GM12878 (cell line): ENCODE results near the gene ZBTB18. TPM values are rescaled to one million over a fixed set of nuclear protein-coding genes. Genes with fewer than 3 reads are reported as not detected.

ENCODE experiments used
- ATAC-seq: fragments of 200-7000 bp; cut with Tn5 transposase; 3 replicates; pipeline ENCODE4 v1.9.1; 2020; ENCODE audit warnings: mild to moderate bottlenecking, moderate library complexity
- BruUV-seq: library from RNA; stranded (reverse); fragments of 400-500 nt; replicated peaks from 2 replicates; lab custom pipeline; 2021; lab: Mats Ljungman, UMichigan
- CTCF ChIA-PET: fragments of 300-600 bp; sonication (Branson Sonifier 250); formaldehyde crosslinking; extraction: SDS; loops from one replicate; lab custom pipeline; 2021; ENCODE audit warnings: inconsistent platforms; lab: Yijun Ruan, JAX
- POLR2A ChIA-PET: fragments of 350-600 bp; formaldehyde crosslinking; extraction: SDS; loops from one replicate; lab custom pipeline; 2021; ENCODE audit warnings: inconsistent platforms; lab: Charles Lee
- RAD21 ChIA-PET: fragments of 300-600 bp; sonication (Branson Sonifier 250); formaldehyde crosslinking; loops from one replicate; lab custom pipeline; 2023; ENCODE audit warnings: antibody characterized with exemption; ENCODE audit not compliant: unreplicated experiment; lab: Charles Lee
- SMC1A ChIA-PET: fragments of 300-600 bp; sonication (Branson Sonifier 250); formaldehyde crosslinking; loops from one replicate; lab custom pipeline; 2023; ENCODE audit not compliant: unreplicated experiment, uncharacterized antibody; lab: Charles Lee
- DNase-seq: peaks from one replicate; pipeline ENCODE4 v3.0.0-alpha.2; 2011; ENCODE audit warnings: low read depth, low spot score
- FAIRE-seq: peaks from 3 replicates; lab custom pipeline; 2011; peaks lifted over from hg19 to GRCh38; lab: Jason Lieb, UNC
- H2AFZ ChIP-seq: 2 replicates; pipeline ENCODE4 v1.6.0; 2011; ENCODE audit warnings: low read depth, low read length, control low read depth; ENCODE audit not compliant: control insufficient read depth
- H3K27ac ChIP-seq: 2 replicates; pipeline ENCODE4 v1.5.1; 2011; ENCODE audit warnings: control low read depth; ENCODE audit not compliant: control insufficient read depth, insufficient read depth
- H3K27me3 ChIP-seq, 2 experiments: replicated peaks in 1 of 2; 2 replicates each; pipeline versions ENCODE4 v1.6.0 to v1.6.1; 2011; ENCODE audit warnings: low read length in 1 of 2; ENCODE audit not compliant: control insufficient read depth in 2 of 2, insufficient read depth in 2 of 2
- H3K36me3 ChIP-seq, 2 experiments: 2 replicates each; pipeline ENCODE4 v1.5.1; 2011; ENCODE audit warnings: low read length in 1 of 2; ENCODE audit not compliant: control insufficient read depth in 2 of 2, insufficient read depth in 2 of 2
- H3K4me1 ChIP-seq: 2 replicates; pipeline ENCODE4 v1.6.1; 2011; ENCODE audit warnings: mild to moderate bottlenecking, low read length, moderate library complexity, mixed read lengths; ENCODE audit not compliant: control insufficient read depth, insufficient read depth
- H3K4me2 ChIP-seq: 2 replicates; pipeline ENCODE4 v1.6.0; 2011; ENCODE audit warnings: control low read depth; ENCODE audit not compliant: control insufficient read depth, insufficient read depth
- H3K4me3 ChIP-seq: fragments of 200-600 bp; sonication (generic); 2 replicates; pipeline ENCODE4 v1.5.1; 2016
- H3K79me2 ChIP-seq: 2 replicates; pipeline ENCODE4 v1.6.0; 2011; ENCODE audit warnings: low read length; ENCODE audit not compliant: control insufficient read depth, insufficient read depth
- H3K9ac ChIP-seq: 2 replicates; pipeline ENCODE4 v1.8.0; 2011; ENCODE audit warnings: low read length, control low read depth, mixed read lengths; ENCODE audit not compliant: control insufficient read depth, insufficient read depth
- H3K9me3 ChIP-seq: replicated peaks from 3 replicates; pipeline ENCODE4 v1.5.1; 2011; ENCODE audit warnings: mild to moderate bottlenecking, low read length; ENCODE audit not compliant: control insufficient read depth, insufficient read depth
- H4K20me1 ChIP-seq: 2 replicates; pipeline ENCODE4 v1.6.0; 2011; ENCODE audit not compliant: control insufficient read depth, insufficient read depth
- ATF7 ChIP-seq: fragments of 450-650 bp; IDR thresholded peaks from 2 replicates; pipeline ENCODE4 v1.6.1; 2016; ENCODE audit warnings: low read depth, mild to moderate bottlenecking
- BMI1 ChIP-seq: fragments of 450-650 bp; IDR thresholded peaks from 2 replicates; pipeline ENCODE4 v1.6.1; 2016; ENCODE audit warnings: mild to moderate bottlenecking, moderate library complexity, borderline replicate concordance
- CHD2 ChIP-seq: IDR thresholded peaks from 2 replicates; pipeline ENCODE4 v1.6.1; 2011; ENCODE audit warnings: low read depth, low read length, improper control_type of control experiment, borderline replicate concordance
- HDAC6 ChIP-seq: fragments of 200-600 bp; sonication (generic); IDR thresholded peaks from one replicate; pipeline ENCODE4 v1.8.0; 2017; ENCODE audit warnings: antibody characterized with exemption; ENCODE audit not compliant: unreplicated experiment
- HDGF ChIP-seq: fragments of 450-650 bp; IDR thresholded peaks from 2 replicates; pipeline ENCODE4 v1.6.1; 2016; ENCODE audit warnings: antibody characterized with exemption
- NFIC ChIP-seq: IDR thresholded peaks from 2 replicates; pipeline ENCODE4 v1.6.1; 2012; ENCODE audit warnings: low read depth, mild to moderate bottlenecking, inconsistent platforms, low read length, moderate library complexity
- NRF1 ChIP-seq: conservative IDR thresholded peaks from 2 replicates; pipeline ENCODE4 v1.6.1; 2011; ENCODE audit warnings: mild to moderate bottlenecking, low read depth, low read length, improper control_type of control experiment
- POLR2A ChIP-seq: IDR thresholded peaks from 2 replicates; pipeline ENCODE4 v1.6.1; 2011; ENCODE audit warnings: low read depth, mild to moderate bottlenecking, low read length
- SIX5 ChIP-seq: IDR thresholded peaks from 2 replicates; pipeline ENCODE4 v1.6.1; 2011; ENCODE audit warnings: mild to moderate bottlenecking, low read depth, low read length, moderate library complexity; ENCODE audit not compliant: severe bottlenecking
- ZNF274 ChIP-seq: IDR thresholded peaks from one replicate; pipeline ENCODE4 v1.8.0; 2011; ENCODE audit not compliant: insufficient read length, insufficient read depth
- WGBS: methylation state at CpG from one replicate; pipeline ENCODE4 v1.1.6; 2016; ENCODE audit warnings: low lambda C conversion rate; ENCODE audit not compliant: insufficient replicate concordance, insufficient coverage; ENCODE audit errors: missing lambda C conversion rate; 5-methylcytosine and 5-hydroxymethylcytosine counted together
- in situ Hi-C: fragments of 300-500 bp; cut with MboI; formaldehyde crosslinking; loops from 9 replicates; pipeline ENCODE4 v1.14.3; 2018; ENCODE audit warnings: mixed read lengths
- intact Hi-C: fragments of 100-400 bp; cut with micrococcal nuclease; formaldehyde crosslinking; loops from one replicate; pipeline ENCODE4 v1.14.2; 2022; ENCODE audit not compliant: unreplicated experiment
- polyA plus RNA-seq, 11 experiments: library from polyadenylated mRNA; depleted of rRNA in 4 of 11; unstranded in 6 of 11; stranded (reverse) in 5 of 11; fragments of >200 nt; fragmentation: Nextera tagmentation in 4 of 11; fragmentation: Illumina TruSeq in 1 of 11; extraction: Ambion mirVana in 4 of 11; extraction: Trizol in 1 of 11; gene quantifications; 1 replicate in 1 of 11; 2 replicates in 10 of 11; pipeline versions ENCODE4 v1.2.1 to v1.2.3, GENCODE V29; 2011 to 2016; ENCODE audit warnings: inconsistent platforms in 2 of 11, missing spikeins in 2 of 11, low read depth in 1 of 11
- total RNA-seq, 4 experiments: library from RNA; depleted of rRNA in 3 of 4; stranded (reverse); fragments of >200 nt in 3 of 4; fragmentation: Illumina TruSeq in 1 of 4; extraction: Trizol in 1 of 4; gene quantifications; 2 replicates each; pipeline versions ENCODE4 v1.2.1 to v1.2.3, GENCODE V29; 2013 to 2021
- TF ChIP-seq, protein P1 (sequence below): fragments of 450-650 bp; IDR thresholded peaks from 2 replicates; pipeline ENCODE4 v1.6.1; 2017; ENCODE audit warnings: low read depth, mild to moderate bottlenecking, moderate library complexity

The ZBTB18 gene
- total and polyA plus RNA-seq, 10 of the 15 experiments (the other 5 are each of a cell fraction or from before 2014, with no cell fraction given): 0.27 to 8.6 (median 6.1) TPM

DNA sequence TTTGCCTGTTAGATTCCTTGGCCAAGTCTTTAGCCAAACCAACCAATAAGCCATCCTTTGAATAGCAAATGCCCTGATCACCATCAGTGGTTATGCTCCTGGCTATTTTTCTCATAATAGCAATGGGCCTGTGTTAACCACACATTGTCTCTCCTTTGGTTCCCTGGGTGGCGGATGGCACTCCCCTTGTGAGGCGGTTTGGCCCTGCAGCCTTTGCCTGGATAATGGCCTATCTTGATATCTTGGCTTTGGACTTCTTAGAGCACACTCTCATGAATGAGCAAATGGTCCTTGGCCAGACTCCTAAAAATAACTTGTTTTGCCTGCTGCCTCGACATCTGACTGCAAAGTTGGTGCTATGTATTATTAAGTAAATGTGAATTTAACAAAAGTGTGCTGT is 22.4 kb upstream of the ZBTB18 start:
- no peak overlapping the region for H3K9ac ChIP-seq
- H3K4me3 ChIP-seq: no peak overlapping the region
- no peaks in the 10 kb centered on the region for H4K20me1 ChIP-seq
- ChIA-PET POLR2A (no interaction called here), RAD21 (no interaction called here), CTCF (interaction anchor here (1.5 kb wide), 1 partner anchor 12 kb away, joined by 4 read pairs; no protein-coding TSS in a partner anchor)
- H3K4me1 ChIP-seq: no peaks in the 10 kb centered on the region
- no peaks in the 10 kb centered on the region for H3K79me2 ChIP-seq
- no peaks in the 10 kb centered on the region for H3K9me3 ChIP-seq
- no peaks in the 10 kb centered on the region for H3K36me3 ChIP-seq
- intact Hi-C loops: no loop called here
- no TSS peak for BruUV-seq
- no peaks in the 10 kb centered on the region for H3K27me3 ChIP-seq
- no peak for FAIRE-seq
- no peak overlapping the region for H3K27ac ChIP-seq
- H2AFZ ChIP-seq: no peak overlapping the region
- WGBS: 43% methylated on average over 3 of the region's 3 CpGs
- no peak overlapping the region for H3K4me2 ChIP-seq
- DNase-seq: no peak
- TF ChIP-seq CHD2: no peak
- TF ChIP-seq HDAC6: no peak
- TF ChIP-seq, protein P1, sequence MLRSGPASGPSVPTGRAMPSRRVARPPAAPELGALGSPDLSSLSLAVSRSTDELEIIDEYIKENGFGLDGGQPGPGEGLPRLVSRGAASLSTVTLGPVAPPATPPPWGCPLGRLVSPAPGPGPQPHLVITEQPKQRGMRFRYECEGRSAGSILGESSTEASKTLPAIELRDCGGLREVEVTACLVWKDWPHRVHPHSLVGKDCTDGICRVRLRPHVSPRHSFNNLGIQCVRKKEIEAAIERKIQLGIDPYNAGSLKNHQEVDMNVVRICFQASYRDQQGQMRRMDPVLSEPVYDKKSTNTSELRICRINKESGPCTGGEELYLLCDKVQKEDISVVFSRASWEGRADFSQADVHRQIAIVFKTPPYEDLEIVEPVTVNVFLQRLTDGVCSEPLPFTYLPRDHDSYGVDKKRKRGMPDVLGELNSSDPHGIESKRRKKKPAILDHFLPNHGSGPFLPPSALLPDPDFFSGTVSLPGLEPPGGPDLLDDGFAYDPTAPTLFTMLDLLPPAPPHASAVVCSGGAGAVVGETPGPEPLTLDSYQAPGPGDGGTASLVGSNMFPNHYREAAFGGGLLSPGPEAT: no peak
- no peak for TF ChIP-seq BMI1
- no peak for TF ChIP-seq ZNF274
- no peak for TF ChIP-seq NFIC
- TF ChIP-seq POLR2A: no peak
- no peak for TF ChIP-seq SIX5
- no peak for TF ChIP-seq HDGF
- TF ChIP-seq ATF7: no peak
- no peak for TF ChIP-seq NRF1
- TF ChIP-seq, all 136 proteins: peak for 0
- no peak for ATAC-seq
- SMC1A ChIA-PET: interaction anchor here (1.0 kb wide), 1 partner anchor 10 kb away, joined by 3 read pairs; no protein-coding TSS in a partner anchor
- in situ Hi-C loops: no loop called here
